GM10266 (cell line): ENCODE data around the gene FOXC2.

Experiments used
- DNase-seq: peaks from one replicate; pipeline ENCODE4 v3.0.0; 2012; ENCODE audit errors: extremely low spot score
- CTCF ChIP-seq: IDR thresholded peaks from 2 replicates; pipeline ENCODE4 v1.5.1; 2012; ENCODE audit warnings: mild to moderate bottlenecking, low read depth; ENCODE audit not compliant: control insufficient read depth, insufficient read depth; ENCODE audit errors: missing control alignments

The FOXC2 gene

GRCh38 chr16:86566601-86566965 lies at the start of gene FOXC2:
TSS of gene FOXC2 (plus strand) at chr16:86566829. CDS start at chr16:86567336, 507 bp downstream.
- TF ChIP-seq CTCF = no peak
- peak; percentile 64 for DNase-seq

GRCh38 chr16:86517033-86517432 lies 49.6 kb upstream of the FOXC2 start:
- no peak for DNase-seq
- no peak for TF ChIP-seq CTCF

DNA sequence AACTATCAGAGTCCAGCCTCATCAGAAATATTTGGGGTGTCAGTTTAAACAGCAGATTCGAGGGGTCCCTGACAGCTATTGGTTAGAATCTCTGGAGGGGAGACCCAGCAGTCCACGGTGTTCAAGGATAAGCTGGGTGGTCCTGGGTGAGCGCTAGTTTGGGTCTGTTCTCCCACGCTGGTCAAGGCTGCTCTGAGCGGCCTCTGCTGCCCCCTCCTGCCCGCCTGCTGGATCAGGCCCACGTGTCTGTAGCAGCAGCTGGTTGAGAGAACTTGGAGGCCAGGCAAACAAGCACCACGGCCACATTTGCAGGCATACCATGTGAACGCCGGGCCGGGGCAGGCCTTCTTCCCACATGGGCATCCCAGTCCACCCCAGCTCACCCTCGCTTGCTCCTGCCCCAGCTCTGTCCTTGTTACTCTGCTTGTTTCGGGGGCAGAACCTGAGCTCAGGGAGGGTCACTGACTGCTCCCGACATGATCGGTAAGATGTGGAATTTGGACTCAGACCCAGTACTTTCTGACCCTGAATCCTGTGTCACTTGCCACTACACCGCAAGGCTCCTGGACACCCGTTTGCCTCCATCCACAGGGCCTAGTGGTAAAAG lies 48.9 kb upstream of the FOXC2 start:
- peak; percentile 81 for DNase-seq

DNA sequence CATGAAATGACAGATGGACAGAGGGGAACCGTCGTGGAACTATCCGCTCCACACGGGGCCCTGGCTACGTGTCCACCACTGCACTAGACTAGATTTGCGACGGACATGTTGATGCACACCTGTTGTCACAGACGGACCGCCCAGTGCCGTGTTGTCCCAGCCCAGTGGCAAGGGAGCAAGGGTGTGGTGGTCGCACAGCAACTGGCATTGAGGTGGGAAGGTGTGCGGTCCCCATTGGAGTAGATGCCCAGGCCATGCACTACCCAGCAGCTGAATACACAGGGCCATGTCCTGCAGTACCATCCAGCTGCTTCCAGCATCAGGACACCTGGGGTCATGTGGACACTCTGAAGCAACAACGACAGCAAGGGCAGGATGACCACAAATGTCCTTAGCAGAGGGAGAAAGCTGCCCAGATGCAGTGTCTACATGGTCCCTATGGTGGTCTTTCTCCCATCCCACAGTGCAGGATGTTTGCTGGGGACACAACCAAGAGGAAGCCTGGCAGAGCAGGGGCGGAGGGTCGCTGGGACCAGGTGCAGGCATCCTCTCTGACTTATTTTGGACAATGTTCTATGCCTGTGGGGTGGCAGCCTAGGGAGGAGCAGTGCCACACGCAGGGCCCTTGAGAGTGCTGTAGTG lies 47.5 kb upstream of the FOXC2 start:
- TF ChIP-seq CTCF = no peak
- no peak for DNase-seq

More for the DNA sequence above, 48.9 kb upstream of the FOXC2 start:
- TF ChIP-seq CTCF = peak; percentile 86

DNA sequence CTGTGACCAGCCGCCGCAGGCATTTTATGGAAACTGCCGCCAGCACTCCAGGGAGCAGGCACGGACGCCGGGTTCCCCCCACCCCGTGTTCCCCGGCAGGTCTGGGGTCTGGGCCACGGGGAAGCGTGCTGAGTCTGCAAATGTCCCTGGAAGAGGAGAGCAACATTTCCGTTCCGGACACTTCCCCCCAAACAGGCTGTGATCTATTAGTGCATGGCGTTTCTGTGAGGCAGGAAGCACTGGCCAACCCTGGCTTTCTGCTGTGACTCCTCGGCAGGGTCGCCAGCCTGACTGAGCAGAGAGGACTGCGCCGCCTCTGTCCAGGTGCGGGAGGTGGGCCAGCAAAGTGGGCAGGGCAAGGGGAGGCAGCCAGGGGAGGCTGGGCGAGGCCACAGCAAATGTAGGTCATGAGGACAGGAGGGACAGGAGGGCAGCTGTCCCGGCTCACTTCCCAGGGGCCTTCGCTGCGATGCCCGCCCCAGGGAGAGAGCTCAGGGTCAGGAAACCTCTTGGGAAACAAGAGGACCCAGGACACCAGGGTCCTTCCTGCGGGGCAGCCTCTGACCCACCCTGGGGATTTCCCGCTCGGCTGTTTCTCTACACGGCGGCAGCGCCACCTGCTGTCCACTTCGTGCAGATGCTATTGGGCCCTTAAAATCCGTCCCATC lies 46.8 kb upstream of the FOXC2 start:
- DNase-seq = peak; percentile 81
- peak; percentile 96 for TF ChIP-seq CTCF

DNA sequence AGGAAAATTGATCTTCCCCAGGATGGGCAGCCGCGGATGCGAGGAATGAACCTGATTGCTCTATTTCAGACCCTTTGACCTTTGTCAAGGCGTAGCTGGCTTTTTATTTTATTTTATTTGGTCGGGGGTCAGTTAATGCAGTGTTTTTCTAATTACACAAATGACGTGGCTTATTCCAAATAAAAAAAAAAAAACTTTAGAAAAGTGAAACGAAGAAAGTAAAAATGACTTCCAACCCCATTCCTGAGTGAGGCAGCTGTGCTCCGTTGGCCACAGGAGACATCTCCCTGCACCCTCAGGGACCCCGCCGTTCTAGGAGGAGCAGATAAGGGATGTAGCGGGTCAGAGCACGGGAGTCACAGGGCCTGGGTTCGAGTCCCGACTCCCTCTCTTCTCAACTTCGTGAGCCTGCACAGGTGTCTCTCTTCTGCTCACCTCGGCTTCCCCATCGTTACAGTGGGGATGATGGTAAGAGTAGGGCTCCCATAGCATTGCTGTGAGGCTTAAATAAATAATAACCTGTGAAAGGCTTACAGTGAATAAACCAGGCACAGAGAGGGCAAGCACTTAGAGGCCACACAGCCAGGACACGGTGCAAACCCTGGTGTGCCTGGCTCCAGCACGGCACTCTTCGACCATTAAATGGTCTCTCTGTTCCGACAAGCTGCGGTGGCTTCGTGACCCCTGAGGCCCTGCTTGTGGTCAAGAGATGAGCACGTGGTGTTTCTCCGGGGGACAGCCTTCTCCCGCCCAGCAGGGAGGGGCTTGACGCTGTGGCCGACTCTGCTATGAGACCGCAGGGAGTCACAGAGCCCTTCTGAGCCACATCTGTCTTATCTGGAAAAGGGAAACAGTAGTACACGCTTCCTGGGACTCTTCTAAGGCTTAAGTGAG lies 46.1 kb upstream of the FOXC2 start:
- DNase-seq = no peak
- TF ChIP-seq CTCF = no peak
